PC-3 (cell line): Measurements from ENCODE around the gene RHBDD2. TPM values are rescaled to one million over a fixed set of nuclear protein-coding genes. Genes with fewer than 3 reads are reported as not detected.

ENCODE experiments used
- ATAC-seq: fragments of 200-7000 bp; cut with Tn5 transposase; 2 replicates; pipeline ENCODE4 v1.9.1; 2020; ENCODE audit warnings: mild to moderate bottlenecking, moderate library complexity
- BruUV-seq: library from RNA; stranded (reverse); fragments of 400-500 nt; replicated peaks from 2 replicates; lab custom pipeline; 2021; lab: Mats Ljungman, UMichigan
- CTCF ChIA-PET: fragments of 300-600 bp; sonication (Branson Sonifier 250); formaldehyde crosslinking; loops from one replicate; lab custom pipeline; 2022; ENCODE audit warnings: antibody characterized with exemption; lab: Charles Lee
- POLR2A ChIA-PET: fragments of 300-600 bp; sonication (Branson Sonifier 250); formaldehyde crosslinking; loops from one replicate; lab custom pipeline; 2022; ENCODE audit warnings: antibody characterized with exemption; ENCODE audit not compliant: unreplicated experiment; lab: Charles Lee
- DNase-seq: peaks from one replicate; pipeline ENCODE4 v3.0.0-alpha.2; 2015
- H2AFZ ChIP-seq: fragments of 300-600 bp; sonication (generic); 2 replicates; pipeline ENCODE4 v1.6.0; 2016; ENCODE audit warnings: antibody characterized with exemption, low read length
- H3F3A ChIP-seq: fragments of 300-600 bp; sonication (generic); one replicate; pipeline ENCODE4 v1.6.0; 2017; ENCODE audit warnings: antibody characterized with exemption, low read length, control low read depth, mild to moderate bottlenecking; ENCODE audit not compliant: unreplicated experiment
- H3K27ac ChIP-seq: fragments of 300-600 bp; sonication (generic); 2 replicates; pipeline ENCODE4 v1.5.1; 2016; ENCODE audit warnings: mild to moderate bottlenecking, low read length
- H3K27me3 ChIP-seq: fragments of 300-600 bp; sonication (generic); 2 replicates; pipeline ENCODE4 v1.6.1; 2016; ENCODE audit warnings: low read length, mixed read lengths
- H3K36me3 ChIP-seq: fragments of 300-600 bp; sonication (generic); 2 replicates; pipeline ENCODE4 v1.6.1; 2016; ENCODE audit warnings: low read depth, mixed run types, low read length, mixed read lengths
- H3K4me1 ChIP-seq: fragments of 300-600 bp; sonication (generic); 2 replicates; pipeline ENCODE4 v1.5.1; 2016; ENCODE audit warnings: low read length; ENCODE audit not compliant: insufficient read depth
- H3K4me2 ChIP-seq: fragments of 300-600 bp; sonication (generic); 2 replicates; pipeline ENCODE4 v1.6.0; 2016; ENCODE audit warnings: low read length
- H3K4me3 ChIP-seq: fragments of 300-600 bp; sonication (generic); 2 replicates; pipeline ENCODE4 v1.5.1; 2016; ENCODE audit warnings: mild to moderate bottlenecking, low read length, mixed read lengths
- H3K79me2 ChIP-seq: fragments of 300-600 bp; sonication (generic); 2 replicates; pipeline ENCODE4 v1.6.1; 2017; ENCODE audit warnings: low read length, mixed read lengths
- H3K9ac ChIP-seq: fragments of 300-600 bp; sonication (generic); 2 replicates; pipeline ENCODE4 v1.6.0; 2016; ENCODE audit warnings: mild to moderate bottlenecking, low read length
- H3K9me2 ChIP-seq: fragments of 300-600 bp; sonication (generic); replicated peaks from 2 replicates; pipeline ENCODE4 v1.6.1; 2016; ENCODE audit warnings: mixed run types, low read length, mixed read lengths
- H3K9me3 ChIP-seq: fragments of 300-600 bp; sonication (generic); 2 replicates; pipeline ENCODE4 v1.6.1; 2016; ENCODE audit warnings: low read length, mixed read lengths
- H4K20me1 ChIP-seq: fragments of 300-600 bp; sonication (generic); 2 replicates; pipeline ENCODE4 v1.6.1; 2016; ENCODE audit warnings: low read length, mixed read lengths
- EZH2 ChIP-seq: fragments of 300-600 bp; sonication (generic); IDR thresholded peaks from one replicate; pipeline ENCODE4 v1.6.1; 2017; ENCODE audit warnings: antibody characterized with exemption, mild to moderate bottlenecking, low read length; ENCODE audit not compliant: unreplicated experiment
- EZH2phosphoT487 ChIP-seq: fragments of 300-600 bp; sonication (generic); IDR thresholded peaks from 2 replicates; pipeline ENCODE4 v1.6.1; 2018; ENCODE audit warnings: mild to moderate bottlenecking, antibody characterized with exemption, low read length, borderline replicate concordance
- intact Hi-C: fragments of 100-400 bp; cut with micrococcal nuclease; formaldehyde crosslinking; loops from 2 replicates; pipeline ENCODE4 v1.9.0; 2023
- total RNA-seq: library from RNA; depleted of rRNA; stranded (reverse); fragments of >200 nt; gene quantifications from 2 replicates; pipeline ENCODE4 v1.2.3, GENCODE V29; 2014
- TF ChIP-seq, protein P1 (sequence below): fragments of 300-600 bp; sonication (generic); conservative IDR thresholded peaks from 2 replicates; pipeline ENCODE4 v1.5.1; 2017; ENCODE audit warnings: antibody characterized with exemption, low read depth, mild to moderate bottlenecking, low read length

The RHBDD2 gene
- total RNA-seq, 1 experiment from 2014 or later, result 42.7 TPM

DNA sequence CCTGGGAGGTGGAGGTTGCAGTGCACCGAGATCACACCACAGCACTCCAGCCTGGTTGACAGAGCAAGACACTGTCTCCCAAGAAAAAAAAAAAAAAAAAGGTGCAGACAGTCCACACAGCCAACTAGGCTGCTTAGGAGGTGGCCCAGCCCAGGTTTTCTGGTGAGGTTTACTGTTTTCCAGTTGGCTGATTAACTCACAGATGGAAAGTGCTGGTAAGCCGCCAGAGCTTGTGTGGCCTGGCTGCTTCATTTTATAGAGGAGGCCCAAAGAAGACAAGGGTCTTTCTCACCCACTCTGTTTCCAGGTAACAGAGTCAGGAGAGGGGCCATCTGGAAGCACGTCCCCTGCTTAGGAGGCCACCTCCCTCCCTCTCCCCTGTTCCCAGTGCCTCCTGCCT is 6.2 kb downstream of the RHBDD2 start:
- no peak overlapping the region for H3K4me2 ChIP-seq
- ChIA-PET POLR2A (interaction anchor here (0.6 kb wide), 1 partner anchor 15 kb away, joined by 6 read pairs; no protein-coding TSS in a partner anchor), CTCF (no interaction called here)
- no peaks in the 10 kb centered on the region for H3K9me2 ChIP-seq
- H3K36me3 ChIP-seq, result peaks cover 23% of the 10 kb centered on the region
- H3K9ac ChIP-seq, result no peak overlapping the region
- no peaks in the 10 kb centered on the region for H3F3A ChIP-seq
- no peak overlapping the region for H2AFZ ChIP-seq
- H4K20me1 ChIP-seq, result no peaks in the 10 kb centered on the region
- no peak for TF ChIP-seq EZH2
- TF ChIP-seq EZH2phosphoT487, result no peak
- TF ChIP-seq, protein P1, sequence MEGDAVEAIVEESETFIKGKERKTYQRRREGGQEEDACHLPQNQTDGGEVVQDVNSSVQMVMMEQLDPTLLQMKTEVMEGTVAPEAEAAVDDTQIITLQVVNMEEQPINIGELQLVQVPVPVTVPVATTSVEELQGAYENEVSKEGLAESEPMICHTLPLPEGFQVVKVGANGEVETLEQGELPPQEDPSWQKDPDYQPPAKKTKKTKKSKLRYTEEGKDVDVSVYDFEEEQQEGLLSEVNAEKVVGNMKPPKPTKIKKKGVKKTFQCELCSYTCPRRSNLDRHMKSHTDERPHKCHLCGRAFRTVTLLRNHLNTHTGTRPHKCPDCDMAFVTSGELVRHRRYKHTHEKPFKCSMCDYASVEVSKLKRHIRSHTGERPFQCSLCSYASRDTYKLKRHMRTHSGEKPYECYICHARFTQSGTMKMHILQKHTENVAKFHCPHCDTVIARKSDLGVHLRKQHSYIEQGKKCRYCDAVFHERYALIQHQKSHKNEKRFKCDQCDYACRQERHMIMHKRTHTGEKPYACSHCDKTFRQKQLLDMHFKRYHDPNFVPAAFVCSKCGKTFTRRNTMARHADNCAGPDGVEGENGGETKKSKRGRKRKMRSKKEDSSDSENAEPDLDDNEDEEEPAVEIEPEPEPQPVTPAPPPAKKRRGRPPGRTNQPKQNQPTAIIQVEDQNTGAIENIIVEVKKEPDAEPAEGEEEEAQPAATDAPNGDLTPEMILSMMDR, result no peak
- DNase-seq (no peak), ATAC-seq (no peak)
- no peak overlapping the region for H3K27ac ChIP-seq
- peaks cover 4% of the 10 kb centered on the region for H3K4me1 ChIP-seq
- no peaks in the 10 kb centered on the region for H3K27me3 ChIP-seq
- no peaks in the 10 kb centered on the region for H3K9me3 ChIP-seq
- intact Hi-C loops, result no loop called here
- no TSS peak for BruUV-seq
- H3K4me3 ChIP-seq, result no peak overlapping the region
- peaks cover 14% of the 10 kb centered on the region for H3K79me2 ChIP-seq

DNA sequence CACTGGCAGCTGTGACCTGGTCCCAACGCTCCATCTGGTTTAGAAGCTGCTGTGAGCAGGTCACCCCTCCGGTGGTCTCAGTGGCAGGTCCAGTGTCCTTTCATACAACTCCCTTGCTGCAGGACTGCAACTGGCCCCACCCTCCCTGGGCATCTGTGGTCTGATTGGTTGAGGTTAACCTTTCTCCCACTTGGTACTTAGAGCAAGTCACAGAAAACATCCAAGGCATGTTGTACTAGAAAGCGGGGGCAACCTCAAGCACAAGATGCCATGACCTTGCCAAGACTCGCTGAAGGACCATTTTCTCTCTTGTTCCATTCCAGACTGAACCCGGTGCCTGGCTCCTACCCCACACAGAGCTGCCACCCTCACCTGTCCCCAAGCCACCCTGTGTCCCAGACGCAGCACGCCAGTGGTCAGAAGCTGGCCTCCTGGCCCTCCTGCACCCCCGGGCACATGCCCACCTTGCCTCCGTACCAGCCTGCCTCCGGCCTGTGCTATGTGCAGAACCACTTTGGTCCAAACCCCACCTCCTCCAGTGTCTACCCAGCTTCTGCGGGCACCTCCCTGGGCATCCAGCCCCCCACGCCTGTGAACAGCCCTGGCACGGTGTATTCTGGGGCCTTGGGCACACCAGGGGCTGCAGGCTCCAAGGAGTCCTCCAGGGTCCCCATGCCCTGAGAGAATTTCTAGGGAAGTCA is 9.0 kb downstream of the RHBDD2 start:
- Histone ChIP-seq H3K9ac (no peak overlapping the region), H3K27me3 (no peaks in the 10 kb centered on the region), H3K9me3 (no peaks in the 10 kb centered on the region), H3K9me2 (no peaks in the 10 kb centered on the region), H2AFZ (no peak overlapping the region), H3K79me2 (no peaks in the 10 kb centered on the region), H4K20me1 (no peaks in the 10 kb centered on the region), H3K4me2 (no peak overlapping the region), H3K36me3 (peaks cover 11% of the 10 kb centered on the region), H3F3A (no peaks in the 10 kb centered on the region), H3K4me3 (no peak overlapping the region), H3K27ac (no peak overlapping the region), H3K4me1 (no peaks in the 10 kb centered on the region)
- CTCF ChIA-PET, result no interaction called here
- ATAC-seq, result no peak
- TF ChIP-seq EZH2 (no peak), EZH2phosphoT487 (no peak)
- TF ChIP-seq, protein P1, result no peak
- BruUV-seq, result no TSS peak
- DNase-seq, result no peak
- intact Hi-C loops, result no loop called here
- POLR2A ChIA-PET, result no interaction called here
